ENCODE measurements around the gene FRMD8.

The FRMD8 gene

DNA sequence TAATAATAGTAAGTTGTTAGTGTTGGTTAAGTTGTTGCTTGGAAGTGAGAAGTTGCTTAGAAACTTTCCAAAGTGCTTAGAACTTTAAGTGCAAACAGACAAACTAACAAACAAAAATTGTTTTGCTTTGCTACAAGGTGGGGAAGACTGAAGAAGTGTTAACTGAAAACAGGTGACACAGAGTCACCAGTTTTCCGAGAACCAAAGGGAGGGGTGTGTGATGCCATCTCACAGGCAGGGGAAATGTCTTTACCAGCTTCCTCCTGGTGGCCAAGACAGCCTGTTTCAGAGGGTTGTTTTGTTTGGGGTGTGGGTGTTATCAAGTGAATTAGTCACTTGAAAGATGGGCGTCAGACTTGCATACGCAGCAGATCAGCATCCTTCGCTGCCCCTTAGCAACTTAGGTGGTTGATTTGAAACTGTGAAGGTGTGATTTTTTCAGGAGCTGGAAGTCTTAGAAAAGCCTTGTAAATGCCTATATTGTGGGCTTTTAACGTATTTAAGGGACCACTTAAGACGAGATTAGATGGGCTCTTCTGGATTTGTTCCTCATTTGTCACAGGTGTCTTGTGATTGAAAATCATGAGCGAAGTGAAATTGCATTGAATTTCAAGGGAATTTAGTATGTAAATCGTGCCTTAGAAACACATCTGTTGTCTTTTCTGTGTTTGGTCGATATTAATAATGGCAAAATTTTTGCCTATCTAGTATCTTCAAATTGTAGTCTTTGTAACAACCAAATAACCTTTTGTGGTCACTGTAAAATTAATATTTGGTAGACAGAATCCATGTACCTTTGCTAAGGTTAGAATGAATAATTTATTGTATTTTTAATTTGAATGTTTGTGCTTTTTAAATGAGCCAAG is 38.9 kb downstream of the FRMD8 start:
- peak; percentile 42 for DNase-seq (ENCODE audit: low read depth)

DNA sequence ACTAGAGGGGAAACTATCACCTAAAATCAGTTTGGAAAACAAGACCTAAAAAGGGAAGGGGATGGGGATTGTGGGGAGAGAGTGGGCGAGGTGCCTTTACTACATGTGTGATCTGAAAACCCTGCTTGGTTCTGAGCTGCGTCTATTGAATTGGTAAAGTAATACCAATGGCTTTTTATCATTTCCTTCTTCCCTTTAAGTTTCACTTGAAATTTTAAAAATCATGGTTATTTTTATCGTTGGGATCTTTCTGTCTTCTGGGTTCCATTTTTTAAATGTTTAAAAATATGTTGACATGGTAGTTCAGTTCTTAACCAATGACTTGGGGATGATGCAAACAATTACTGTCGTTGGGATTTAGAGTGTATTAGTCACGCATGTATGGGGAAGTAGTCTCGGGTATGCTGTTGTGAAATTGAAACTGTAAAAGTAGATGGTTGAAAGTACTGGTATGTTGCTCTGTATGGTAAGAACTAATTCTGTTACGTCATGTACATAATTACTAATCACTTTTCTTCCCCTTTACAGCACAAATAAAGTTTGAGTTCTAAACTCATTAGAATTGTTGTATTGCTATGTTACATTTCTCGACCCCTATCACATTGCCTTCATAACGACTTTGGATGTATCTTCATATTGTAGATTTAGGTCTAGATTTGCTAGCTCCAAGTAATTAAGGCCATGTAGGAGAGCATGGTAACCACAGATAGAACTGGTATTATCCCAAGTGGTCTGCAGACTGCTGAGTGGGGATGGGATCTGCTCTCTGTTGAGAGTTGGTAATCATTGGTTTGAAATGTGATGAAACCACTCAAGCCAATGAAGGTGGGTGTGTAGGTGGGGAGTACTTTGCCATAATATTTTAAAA is 39.8 kb downstream of the FRMD8 start:
- peak; percentile 37 for DNase-seq (ENCODE audit: low read depth)

DNA sequence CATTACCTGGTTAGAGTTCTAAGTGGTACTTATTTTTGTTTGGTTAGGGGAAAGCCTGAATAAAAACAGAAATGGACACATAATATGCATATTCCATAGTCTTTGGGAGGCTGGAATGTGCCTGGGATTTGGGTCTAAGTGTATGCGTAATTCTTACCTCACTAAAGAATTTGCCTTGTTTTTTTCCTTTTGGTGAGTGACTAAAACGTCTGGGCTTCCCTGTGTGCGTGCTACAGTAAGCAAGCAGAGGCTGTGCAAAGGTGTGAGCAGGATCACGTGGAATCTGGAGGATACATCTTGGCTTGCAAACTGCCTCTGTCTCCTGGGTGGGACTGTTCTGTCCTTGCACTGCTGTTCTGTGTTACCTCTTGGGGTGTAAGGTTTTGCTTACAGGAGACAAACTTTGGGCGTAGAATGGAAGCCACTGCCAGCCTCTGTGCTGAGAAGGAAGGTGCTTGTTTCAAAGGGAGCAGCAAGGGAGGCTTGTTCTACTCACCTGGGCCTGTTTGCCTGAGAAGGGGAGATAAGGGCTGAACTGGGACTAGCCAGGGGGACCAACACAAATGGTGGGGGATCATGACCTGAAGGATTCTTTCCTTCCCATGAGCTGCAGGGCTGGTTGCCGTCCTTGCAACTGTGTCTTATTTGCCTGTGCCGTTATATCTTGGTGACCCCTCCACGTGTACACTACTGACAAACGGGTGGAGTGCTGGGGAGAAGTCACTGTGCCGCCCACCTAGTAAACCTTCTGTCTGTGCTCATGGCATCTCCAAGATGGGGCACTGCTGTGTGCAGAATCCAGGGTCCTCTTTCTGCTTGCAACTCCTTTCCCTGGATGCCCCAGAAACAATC is 40.6 kb downstream of the FRMD8 start:
- DNase-seq (ENCODE audit: low read depth), result peak; percentile 55

DNA sequence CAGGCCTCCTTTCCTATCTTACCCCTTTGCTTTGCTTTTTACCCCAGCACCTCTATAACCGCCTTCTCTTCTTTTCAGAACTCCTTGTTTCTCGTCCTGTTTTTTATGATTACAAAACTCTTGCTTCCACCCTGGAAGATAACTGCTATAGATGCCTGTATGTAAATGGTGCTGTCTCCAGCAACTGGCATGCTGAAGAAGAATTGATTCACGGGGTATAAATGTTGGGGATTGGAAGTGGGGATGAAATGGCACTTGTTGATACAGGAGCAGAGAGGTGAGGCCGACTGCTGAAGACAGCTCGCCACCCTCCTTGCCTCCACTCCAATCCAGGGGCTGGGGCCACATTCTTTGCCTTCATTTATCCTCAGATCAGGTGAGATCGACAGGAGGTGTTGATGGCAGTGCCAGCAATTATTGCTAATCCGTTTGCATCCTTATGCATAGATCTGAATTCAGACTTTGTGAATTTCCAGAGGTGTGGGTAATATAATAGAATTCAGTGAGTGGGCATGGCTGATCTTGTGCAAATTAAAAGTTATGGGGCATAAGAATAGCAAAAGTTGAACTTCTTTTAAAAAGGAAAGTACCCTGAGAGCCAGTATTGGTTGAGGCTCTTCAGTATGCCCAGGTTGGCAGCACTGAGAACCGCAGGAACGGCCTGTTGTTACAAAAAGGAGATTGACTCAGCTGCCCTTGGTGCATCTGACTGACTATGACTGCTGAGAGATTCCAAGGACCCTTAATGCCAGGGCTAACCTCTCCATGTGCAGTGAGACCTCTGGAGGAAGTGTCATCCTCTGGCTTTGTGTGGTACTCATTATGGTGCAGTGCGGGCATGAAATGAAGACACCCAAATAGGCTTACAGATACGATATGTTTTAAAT is 41.5 kb downstream of the FRMD8 start:
- DNase-seq (ENCODE audit: low read depth), result peak; percentile 64

DNA sequence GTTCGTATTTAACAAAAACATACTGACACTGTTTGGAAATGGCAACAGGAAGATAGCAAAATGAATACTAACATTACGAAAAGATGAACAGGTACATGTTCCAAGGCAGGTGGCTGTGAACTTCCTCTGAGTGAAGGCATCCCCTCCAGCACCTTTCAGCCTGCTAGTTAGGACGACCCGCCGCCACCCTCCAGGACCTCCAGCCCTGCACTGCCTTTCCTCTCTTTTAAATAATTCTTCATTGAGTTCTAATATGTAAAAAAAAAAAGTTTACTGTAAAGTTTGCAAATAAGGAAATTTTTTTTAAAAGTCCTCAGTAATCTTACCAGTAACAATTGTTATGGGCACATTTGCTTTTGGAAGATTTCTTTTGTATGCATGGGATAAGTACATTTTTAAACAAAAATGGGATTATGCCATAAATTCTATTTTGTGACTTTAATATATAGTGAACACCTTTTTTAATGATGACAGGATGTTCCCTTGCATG is 42.2 kb downstream of the FRMD8 start:
- peak; percentile 28 for DNase-seq (ENCODE audit: low read depth)

DNA sequence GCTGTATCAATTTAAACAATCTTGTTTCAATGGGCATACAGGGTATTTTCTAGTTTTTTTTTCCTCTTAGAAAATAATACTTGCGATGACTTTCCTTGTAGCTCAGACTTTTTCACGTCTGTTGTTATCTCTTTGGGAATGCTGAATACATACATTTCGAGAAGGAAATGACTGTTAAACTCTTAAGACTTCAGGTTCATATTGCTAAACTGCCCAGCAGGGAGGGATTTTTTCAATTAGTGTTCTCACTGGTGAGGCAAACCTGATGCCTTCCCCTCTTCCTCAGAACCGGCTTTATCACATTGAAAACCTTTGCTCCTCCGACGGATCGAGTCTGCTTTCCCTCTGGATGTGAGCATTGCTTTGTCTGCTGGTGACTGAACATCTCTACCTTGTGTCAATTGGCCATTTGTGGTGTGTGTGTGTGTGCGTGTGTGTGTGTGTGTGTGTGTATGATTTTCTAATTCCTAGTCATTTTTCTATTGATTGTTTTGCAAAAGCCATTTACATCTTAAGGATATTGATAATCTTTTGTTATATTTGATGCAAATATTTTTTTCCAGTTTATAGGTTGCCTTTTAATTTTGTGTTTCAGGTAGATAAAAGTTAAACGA is 42.7 kb downstream of the FRMD8 start:
- DNase-seq (ENCODE audit: low read depth), result peak; percentile 64

DNA sequence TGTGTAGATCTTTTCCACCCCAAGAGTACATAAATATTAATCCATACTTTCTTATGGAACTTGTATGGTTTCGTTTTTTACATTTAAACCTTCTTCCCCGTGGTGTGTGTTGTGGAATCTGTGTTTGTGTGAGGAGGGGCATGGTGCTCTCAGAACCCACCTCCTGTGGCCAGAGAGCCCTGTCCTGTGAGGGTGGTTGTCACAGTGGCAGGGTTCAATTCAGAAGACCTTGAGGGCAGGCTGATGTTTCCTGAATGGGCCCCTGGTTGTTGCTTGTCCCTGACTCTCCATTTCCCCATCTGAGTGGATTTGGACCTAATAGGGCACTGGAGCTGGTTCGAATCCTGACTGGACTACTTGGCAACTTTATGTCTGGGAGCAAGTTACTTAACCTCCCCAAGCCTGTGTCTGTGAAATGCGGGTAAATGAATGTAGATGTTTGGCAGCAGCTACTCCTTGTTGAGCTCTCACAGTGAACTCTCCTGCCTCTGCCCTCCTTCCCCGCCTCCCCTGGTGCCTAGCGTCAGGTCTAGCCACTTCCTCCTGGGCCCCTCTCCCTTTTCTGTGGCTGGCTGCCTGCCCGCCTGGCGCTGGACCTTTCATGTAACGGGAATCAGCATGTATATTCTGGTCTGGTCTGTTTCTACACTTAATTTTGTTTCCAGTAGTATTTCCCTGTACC is 43.4 kb downstream of the FRMD8 start:
- peak; percentile 74 for DNase-seq (ENCODE audit: low read depth)

DNA sequence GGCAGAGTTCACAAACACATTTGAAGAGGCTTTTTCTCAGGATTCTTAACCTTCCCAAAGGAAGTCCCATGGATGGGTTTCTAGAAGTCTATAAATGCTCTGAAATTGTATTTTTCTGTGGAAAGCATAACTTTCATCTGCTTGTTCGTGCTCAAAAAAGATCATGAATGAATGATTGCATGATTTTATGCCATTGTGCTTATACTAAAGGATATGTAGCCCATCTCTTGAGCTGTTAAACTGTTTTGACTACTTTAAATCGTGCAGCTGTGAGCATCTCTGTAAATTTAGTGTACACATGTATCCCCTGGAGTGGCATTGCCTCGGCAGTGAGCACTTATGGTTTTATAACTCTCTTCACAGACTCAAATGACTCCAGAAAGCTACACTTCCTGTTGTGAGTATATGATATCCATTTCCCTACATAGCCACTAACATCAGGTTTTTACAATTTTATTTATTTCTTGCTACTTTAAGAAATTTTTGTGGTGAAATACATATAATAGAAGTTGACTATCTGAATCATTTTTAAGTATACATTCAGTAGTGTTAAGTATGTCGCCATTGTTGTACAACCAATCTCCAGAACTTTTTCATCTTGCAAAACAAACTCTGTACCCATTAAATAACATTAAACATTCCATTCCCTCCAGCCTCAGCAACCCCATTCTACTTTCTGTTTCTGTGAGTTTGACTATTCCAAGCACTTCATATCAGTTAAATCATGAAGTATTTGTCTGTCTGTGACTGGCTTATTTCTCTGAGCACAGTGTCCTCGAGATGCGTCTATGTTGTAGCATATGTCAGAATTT is 44.2 kb downstream of the FRMD8 start:
- DNase-seq (ENCODE audit: low read depth), result peak; percentile 45

DNA sequence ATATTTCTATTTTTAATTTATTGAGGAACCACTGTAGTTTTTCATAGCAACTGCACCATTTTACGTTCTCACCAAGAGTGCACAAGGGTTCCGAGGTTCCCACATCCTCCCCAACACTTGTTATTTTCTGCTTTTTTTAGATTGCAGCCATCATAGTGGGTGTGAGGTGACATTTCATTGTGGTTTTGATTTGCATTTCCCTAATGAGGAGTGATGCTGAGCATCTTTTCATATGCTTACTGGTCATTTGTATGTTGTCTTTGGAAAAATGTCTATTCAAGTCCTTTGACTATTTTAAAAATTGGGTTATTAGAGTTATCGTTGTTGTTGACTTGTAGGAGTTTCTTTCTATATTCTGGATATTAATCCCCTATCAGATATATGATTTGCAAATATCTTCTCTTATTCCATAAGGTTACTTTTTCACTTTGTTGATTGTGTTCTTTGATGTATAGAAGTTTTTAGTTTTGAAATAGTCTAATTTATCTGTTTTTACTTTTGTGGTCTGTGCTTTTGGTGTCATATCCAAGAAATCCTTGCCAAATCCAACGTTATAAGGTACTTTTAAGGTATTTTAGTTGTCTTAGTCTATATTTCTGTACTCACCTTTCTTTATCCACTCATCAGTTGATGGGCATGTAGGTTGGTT is 45.1 kb downstream of the FRMD8 start:
- peak; percentile 31 for DNase-seq (ENCODE audit: low read depth)

DNA sequence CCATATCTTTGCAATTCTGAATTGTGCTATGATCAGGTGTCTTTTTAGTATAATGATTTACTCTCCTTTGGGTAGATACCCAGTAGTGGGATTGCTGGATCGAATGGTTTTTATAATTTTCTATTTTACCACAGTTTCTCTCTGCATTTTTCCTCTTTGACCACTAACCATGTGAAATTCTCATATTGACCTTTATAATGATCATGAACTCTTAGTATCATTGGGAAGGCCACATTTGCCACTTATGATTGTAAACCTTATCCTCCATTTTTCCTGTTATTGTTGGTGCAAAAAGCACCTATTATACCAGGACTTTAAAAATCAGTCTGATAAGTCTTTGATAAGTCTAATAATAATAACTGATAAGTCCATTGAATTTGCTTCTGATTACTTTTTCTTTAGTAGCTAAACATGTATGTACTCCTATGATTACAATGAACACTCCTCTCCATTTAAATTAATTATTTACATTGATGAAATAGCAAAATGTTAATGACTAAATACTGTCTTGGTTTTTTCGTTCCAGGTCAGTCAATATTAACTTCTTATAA is 45.7 kb downstream of the FRMD8 start:
- no peak for DNase-seq (ENCODE audit: low read depth)

DNA sequence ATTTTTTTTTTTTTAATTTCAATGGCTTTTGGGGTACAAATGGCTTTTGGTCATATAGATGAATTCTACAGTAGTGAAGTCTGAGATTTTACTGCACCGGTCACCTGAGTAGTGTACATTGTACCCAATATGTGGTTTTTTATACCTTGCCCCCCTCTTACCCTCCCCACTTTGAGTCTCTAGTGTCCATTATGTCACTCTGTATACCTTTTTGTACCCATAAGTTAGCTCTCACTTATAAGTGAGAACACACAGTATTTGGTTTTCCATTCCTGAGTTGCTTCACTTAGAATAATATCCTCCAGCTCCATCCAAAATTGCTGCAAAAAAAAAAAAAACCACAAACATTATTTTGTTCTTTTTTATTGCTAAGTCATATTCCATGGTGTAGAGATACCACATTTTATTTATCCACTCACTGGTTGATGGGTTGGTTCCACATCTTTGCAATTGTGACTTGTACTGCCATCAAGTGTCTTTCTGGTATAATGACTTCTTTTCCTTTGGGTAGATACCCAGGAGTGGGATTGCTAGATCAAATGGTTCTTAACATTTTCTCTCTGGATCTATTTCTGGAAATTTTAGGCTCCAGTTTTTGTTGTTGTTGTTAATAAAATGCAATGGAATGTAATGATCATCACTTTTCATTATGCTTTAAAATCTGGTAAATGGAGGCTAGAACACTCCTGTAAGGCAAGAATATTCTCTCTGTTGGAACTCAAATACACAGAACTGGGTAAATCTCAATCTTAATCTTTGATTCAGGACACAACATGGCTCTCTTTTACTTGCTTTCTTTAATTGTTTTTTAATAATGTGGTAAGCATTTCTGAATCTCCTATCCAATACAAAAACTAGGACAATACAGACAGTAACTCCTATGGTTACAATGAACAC is 46.5 kb downstream of the FRMD8 start:
- peak; percentile 31 for DNase-seq (ENCODE audit: low read depth)

DNA sequence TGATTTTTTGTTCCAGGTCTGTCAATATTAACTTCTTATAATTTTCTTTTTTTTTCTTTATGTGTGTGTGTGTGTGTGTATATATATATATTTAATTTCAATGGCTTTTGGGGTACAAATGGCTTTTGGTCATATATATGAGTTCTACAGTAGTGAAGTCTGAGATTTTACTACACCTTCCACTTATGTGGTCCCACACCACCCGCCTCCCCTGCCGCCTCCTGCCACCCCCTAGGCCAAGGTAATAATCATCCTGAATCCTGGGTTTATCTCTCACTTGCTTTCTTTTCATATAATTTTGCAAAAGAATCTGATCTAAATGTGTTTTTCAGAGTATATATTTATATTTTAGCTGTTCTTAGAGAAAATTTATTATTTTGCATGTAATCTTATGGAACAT is 47.2 kb downstream of the FRMD8 start:
- no peak for DNase-seq (ENCODE audit: low read depth)

DNA sequence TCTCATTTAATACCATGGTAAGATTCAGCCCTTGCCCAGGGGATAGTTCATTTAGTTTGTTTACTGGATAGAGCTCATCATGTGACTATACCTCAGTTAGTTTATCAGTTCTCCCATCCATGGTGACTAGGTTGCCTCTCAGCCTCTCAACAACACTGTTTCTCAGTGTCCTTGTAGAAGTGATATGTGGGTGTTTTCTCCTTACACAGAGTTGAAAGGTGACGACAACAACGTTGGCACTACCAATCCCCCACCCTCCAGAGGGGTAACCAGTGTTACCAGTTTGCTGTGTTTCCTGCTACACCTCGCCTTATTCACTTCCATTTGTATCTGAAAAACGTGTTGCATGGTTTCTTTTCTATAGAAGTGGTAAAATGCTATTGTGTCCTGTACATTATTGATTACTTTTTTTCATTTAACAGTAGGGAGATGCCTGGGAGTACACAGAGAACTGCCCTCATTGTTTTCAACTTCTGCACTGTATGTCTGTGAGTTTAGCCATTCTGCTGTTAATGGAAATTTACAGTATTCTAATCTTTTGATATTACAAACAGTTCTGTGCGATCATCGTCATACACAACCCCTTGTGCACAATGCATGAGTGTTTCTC is 47.7 kb downstream of the FRMD8 start:
- peak; percentile 16 for DNase-seq (ENCODE audit: low read depth)

DNA sequence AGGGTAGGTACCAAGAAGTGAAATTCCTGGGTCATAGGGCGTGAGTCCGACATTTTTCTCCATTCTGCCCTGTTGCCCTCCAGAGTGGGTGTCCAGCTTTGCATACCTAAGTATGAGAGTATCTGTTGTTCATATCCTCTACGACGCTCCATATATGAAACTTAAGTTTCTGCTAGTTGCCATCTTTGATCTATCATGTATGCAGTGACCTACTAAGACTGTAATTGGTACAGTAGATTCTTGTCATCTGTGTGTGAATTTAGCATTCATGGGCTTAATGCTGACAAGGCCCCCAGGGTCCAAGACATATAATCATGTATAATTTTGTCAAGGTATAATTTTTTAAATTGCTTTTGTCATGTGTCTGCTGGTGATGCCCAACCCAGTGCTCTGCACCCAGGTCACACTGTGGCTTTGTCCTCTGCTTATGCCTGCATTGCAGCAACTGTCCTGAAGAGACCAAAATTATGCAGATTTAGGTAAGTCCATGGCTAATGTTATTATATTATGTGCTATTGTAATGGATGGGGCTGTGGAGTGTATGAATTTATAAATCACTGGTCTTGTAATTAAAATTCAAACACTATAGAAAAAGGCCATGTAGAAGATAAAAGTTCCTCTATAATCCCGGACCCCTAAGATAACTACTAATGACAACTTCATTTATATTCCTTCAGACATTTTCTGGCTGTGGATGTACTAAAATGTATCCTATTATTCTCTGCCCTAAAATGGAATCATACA is 48.4 kb downstream of the FRMD8 start:
- no peak for DNase-seq (ENCODE audit: low read depth)

DNA sequence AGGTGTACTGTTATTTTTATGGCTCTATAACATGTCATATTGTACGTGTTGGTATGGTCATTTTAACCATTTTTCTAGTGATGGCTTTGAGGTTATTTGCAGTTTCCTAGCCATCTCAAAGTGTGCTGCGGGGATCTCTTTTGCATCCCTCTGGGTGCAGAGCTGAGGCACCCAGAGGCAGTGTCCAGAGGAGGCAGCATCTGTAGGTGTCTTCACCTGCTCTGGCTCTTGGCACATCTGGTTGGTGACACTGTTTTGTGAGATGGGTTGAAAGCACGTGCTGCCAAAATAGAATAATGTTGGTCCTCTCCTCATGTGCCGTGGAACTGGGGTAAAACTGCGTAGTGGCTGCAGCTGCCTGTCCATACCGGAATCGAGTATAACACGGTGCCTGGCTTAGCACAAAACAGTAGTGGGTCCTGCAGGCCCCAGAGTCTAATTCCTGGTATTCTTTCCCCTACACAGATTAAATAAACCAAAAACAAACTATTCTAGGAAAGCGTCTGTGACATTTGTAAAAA is 49.0 kb downstream of the FRMD8 start:
- DNase-seq (ENCODE audit: low read depth), result no peak

DNA sequence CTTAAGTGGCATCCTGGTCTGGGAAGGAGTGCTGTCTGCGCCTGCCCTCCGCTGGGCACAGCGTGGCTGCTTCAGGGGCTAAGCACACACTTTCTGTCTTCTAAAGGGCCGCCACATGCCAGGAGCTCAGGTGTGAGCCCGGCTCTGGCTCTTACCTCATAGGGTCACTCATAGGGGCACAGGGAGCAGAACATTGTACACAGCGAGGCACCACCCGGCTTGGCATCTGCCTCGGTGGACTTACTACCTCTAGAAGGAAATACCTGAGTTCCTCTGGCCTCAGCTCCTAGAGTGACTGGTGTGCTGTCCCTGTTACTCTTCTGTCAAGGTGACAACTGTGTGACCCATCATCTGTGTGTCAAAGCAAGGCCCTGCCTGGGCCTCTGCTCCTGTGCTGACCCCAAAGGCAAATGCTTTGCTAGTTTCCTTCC is 49.6 kb downstream of the FRMD8 start:
- no peak for DNase-seq (ENCODE audit: low read depth)

All from stromal cell of bone marrow (primary cell).